SU-DHL-6 (cell line): ENCODE results near the gene PRCC.

Experiments
- H2AFZ ChIP-seq: fragments of 200-600 bp; sonication (generic); 2 replicates; pipeline ENCODE4 v1.6.1; 2014; ENCODE audit warnings: low read depth, mild to moderate bottlenecking, moderate library complexity, mixed read lengths, antibody characterized with exemption, low read length; ENCODE audit not compliant: severe bottlenecking
- H3F3A ChIP-seq: fragments of 200-600 bp; shearing (Covaris generic); 2 replicates; pipeline ENCODE4 v1.6.0; 2016; ENCODE audit warnings: antibody characterized with exemption, mild to moderate bottlenecking; ENCODE audit not compliant: insufficient read depth
- H3K27ac ChIP-seq: fragments of 200-600 bp; sonication (generic); 2 replicates; pipeline ENCODE4 v1.5.1; 2016; ENCODE audit warnings: low read depth, mild to moderate bottlenecking, low read length, moderate library complexity, mixed read lengths
- H3K27me3 ChIP-seq: fragments of 200-600 bp; sonication (generic), shearing (Covaris generic); 2 replicates; pipeline ENCODE4 v1.6.0; 2014; ENCODE audit warnings: mild to moderate bottlenecking, low read length
- H3K36me3 ChIP-seq: fragments of 200-600 bp; sonication (generic); 2 replicates; pipeline ENCODE4 v1.6.1; 2014; ENCODE audit warnings: mild to moderate bottlenecking, low read length, mixed read lengths
- H3K4me2 ChIP-seq: fragments of 300-600, 200-600 bp; shearing (Covaris generic), sonication (generic); 2 replicates; pipeline ENCODE4 v1.6.0; 2014; ENCODE audit warnings: low read length, low read depth, mild to moderate bottlenecking; ENCODE audit not compliant: poor library complexity, severe bottlenecking
- H3K4me3 ChIP-seq: fragments of 200-600 bp; sonication (generic); 2 replicates; pipeline ENCODE4 v1.5.1; 2014; ENCODE audit warnings: antibody characterized with exemption, low read length, mild to moderate bottlenecking, mixed read lengths; ENCODE audit not compliant: insufficient read depth, poor library complexity, severe bottlenecking
- H3K79me2 ChIP-seq: fragments of 200-600 bp; sonication (generic); 2 replicates; pipeline ENCODE4 v1.6.1; 2014; ENCODE audit warnings: mild to moderate bottlenecking, low read length, moderate library complexity; ENCODE audit not compliant: insufficient read depth
- H3K9ac ChIP-seq: fragments of 200-600 bp; sonication (generic); 2 replicates; pipeline ENCODE4 v1.7.0; 2014; ENCODE audit warnings: mild to moderate bottlenecking, low read length
- H3K9me2 ChIP-seq: fragments of 200-600 bp; sonication (generic); replicated peaks from 2 replicates; pipeline ENCODE4 v1.6.1; 2014; ENCODE audit warnings: low read length; ENCODE audit not compliant: insufficient read depth
- H3K9me3 ChIP-seq: fragments of 200-600 bp; sonication (generic); 2 replicates; pipeline ENCODE4 v1.6.1; 2014; ENCODE audit warnings: low read length, mixed read lengths; ENCODE audit not compliant: insufficient read depth
- H4K20me1 ChIP-seq: fragments of 200-600 bp; sonication (generic); 2 replicates; pipeline ENCODE4 v1.6.1; 2014; ENCODE audit warnings: low read depth, mild to moderate bottlenecking, antibody characterized with exemption, low read length, moderate library complexity, mixed read lengths
- EZH2phosphoT487 ChIP-seq: fragments of 200-600 bp; sonication (generic), shearing (Covaris generic); conservative IDR thresholded peaks from 2 replicates; pipeline ENCODE4 v1.6.1; 2018; ENCODE audit warnings: mild to moderate bottlenecking, antibody characterized with exemption, low read length, moderate library complexity, mixed read lengths
- TF ChIP-seq, protein P1 (sequence below): fragments of 200-600 bp; sonication (generic); IDR thresholded peaks from one replicate; pipeline ENCODE4 v1.5.1; 2017; ENCODE audit warnings: antibody characterized with exemption, mild to moderate bottlenecking, low read length, moderate library complexity; ENCODE audit not compliant: insufficient read depth, poor library complexity, severe bottlenecking

The PRCC gene

DNA sequence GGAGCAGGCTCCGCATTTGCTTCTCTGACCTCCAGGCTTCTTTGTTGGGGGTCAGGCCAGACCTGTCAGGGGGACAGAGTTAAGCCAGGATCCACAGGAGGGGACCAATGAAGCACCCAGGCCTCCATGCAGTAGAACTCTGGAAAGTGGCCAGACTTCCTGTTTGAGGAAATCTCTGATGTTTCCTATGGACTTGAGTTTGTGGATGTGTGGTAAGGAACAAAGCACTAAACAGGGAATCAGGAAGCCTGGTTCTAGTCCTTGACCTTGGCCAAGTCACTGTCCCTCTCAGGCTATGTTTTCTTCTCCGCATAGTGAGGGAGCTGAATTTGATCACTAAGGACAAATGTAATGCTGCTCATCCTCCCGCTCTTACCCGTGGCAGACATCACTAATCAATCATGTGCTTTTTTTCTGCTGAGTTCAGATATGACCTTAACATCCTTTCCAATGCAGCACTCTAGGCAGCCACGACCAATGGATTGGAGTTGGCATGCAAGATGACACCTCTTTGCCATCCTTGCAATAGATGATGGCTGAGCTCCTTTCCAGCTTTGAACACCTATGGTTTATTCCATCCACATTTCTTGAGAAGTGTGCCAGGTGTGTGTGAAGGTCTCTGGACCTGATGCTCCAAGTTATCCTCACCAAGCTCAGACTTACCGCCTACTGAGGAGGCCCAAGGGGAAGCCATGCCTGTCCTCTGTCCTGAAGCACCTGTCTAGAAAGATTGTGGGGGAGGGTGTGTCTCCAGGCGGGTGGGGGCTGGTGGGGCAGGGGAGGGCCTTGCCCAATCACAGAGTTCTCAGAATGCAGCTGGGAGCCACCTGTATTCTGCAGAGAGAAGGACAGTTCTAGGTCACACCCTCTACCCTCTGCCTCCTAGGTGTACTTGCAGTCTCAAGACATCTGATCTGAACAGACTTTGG is 39.4 kb downstream of the PRCC start:
- TF ChIP-seq, protein P1, sequence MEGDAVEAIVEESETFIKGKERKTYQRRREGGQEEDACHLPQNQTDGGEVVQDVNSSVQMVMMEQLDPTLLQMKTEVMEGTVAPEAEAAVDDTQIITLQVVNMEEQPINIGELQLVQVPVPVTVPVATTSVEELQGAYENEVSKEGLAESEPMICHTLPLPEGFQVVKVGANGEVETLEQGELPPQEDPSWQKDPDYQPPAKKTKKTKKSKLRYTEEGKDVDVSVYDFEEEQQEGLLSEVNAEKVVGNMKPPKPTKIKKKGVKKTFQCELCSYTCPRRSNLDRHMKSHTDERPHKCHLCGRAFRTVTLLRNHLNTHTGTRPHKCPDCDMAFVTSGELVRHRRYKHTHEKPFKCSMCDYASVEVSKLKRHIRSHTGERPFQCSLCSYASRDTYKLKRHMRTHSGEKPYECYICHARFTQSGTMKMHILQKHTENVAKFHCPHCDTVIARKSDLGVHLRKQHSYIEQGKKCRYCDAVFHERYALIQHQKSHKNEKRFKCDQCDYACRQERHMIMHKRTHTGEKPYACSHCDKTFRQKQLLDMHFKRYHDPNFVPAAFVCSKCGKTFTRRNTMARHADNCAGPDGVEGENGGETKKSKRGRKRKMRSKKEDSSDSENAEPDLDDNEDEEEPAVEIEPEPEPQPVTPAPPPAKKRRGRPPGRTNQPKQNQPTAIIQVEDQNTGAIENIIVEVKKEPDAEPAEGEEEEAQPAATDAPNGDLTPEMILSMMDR: no peak
- no peak for TF ChIP-seq EZH2phosphoT487
- Histone ChIP-seq H3K9me2 (no peaks in the 10 kb centered on the region), H2AFZ (no peak overlapping the region), H3K4me3 (no peak overlapping the region), H3K9ac (no peak overlapping the region), H3K4me2 (no peak overlapping the region), H3K79me2 (no peaks in the 10 kb centered on the region), H3F3A (no peaks in the 10 kb centered on the region), H3K27ac (no peak overlapping the region), H4K20me1 (no peaks in the 10 kb centered on the region), H3K36me3 (no peaks in the 10 kb centered on the region), H3K27me3 (no peaks in the 10 kb centered on the region), H3K9me3 (no peaks in the 10 kb centered on the region)

DNA sequence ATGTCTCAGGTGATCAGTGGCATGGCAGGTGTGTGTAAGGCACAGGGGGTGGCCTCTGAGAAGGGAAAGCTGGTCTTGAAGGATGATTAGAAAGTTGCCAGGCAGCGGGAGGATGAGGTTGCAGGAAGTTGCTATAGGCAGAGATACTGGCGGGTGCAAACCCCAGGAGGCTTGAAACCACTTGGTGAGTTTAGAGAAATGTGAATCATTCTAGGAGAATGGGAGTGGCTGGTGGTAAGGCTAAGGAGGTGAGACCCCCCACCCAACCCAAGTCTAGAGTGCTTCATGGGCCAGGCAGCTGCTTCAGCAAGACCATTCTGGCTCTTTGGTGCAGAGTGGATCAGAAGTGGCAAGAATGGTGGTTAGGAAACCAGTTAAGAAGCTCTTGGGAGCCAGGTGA is 40.3 kb downstream of the PRCC start:
- Histone ChIP-seq H3K9me2 (no peaks in the 10 kb centered on the region), H2AFZ (no peak overlapping the region), H3K9ac (no peak overlapping the region), H3K4me3 (no peak overlapping the region), H3K27me3 (no peaks in the 10 kb centered on the region), H4K20me1 (no peaks in the 10 kb centered on the region), H3K9me3 (no peaks in the 10 kb centered on the region), H3K79me2 (no peaks in the 10 kb centered on the region), H3K27ac (no peak overlapping the region), H3K4me2 (no peak overlapping the region), H3F3A (no peaks in the 10 kb centered on the region), H3K36me3 (no peaks in the 10 kb centered on the region)
- TF ChIP-seq EZH2phosphoT487: no peak
- TF ChIP-seq, protein P1: no peak

DNA sequence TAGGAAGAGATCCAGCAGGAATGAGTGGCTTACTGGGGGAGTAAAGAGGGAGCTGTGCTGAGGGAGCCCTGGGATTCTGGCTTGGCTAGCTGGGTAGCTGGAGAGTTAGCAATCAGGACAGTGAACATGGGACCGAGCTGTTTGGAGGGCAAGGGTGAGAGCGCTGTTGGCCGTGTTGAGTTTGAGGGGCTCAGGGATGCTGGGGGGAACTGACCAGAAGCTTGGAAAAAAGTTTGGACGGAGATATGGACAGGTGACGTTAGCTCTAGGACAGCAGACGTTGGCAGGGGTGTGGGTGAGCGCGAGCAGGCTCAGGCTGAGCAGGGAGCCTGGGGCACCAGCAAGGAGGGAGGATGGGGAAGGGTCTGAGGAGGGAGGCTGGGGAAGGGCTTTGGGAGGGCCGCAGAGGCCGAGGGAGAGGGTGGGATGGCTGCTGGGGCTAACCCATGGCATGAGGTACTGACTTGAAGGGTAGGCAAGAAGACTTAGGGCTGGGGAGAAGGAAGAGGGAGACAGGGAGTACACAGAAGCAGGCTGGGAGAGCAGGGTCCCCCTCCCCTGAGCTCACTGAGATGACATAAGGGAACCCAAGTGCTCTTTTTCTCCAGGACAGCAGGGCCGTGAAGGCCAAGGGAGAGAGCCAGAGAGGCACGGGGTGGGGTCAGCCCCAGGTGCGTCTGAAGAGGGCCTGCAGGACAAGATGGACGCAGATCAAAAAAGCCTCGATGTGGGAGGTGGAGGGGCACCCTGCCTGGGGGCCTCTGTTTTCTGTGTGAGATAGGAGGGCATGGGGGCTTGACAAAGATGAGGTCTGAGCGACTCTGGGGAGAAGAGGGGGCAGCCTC is 41.1 kb downstream of the PRCC start:
- H3K9me2 ChIP-seq: no peaks in the 10 kb centered on the region
- TF ChIP-seq, protein P1: no peak
- H3K9me3 ChIP-seq: no peaks in the 10 kb centered on the region
- no peaks in the 10 kb centered on the region for H3K36me3 ChIP-seq
- no peak overlapping the region for H2AFZ ChIP-seq
- no peaks in the 10 kb centered on the region for H4K20me1 ChIP-seq
- no peaks in the 10 kb centered on the region for H3K27me3 ChIP-seq
- no peak overlapping the region for H3K4me3 ChIP-seq
- no peak overlapping the region for H3K27ac ChIP-seq
- H3K79me2 ChIP-seq: no peaks in the 10 kb centered on the region
- no peak overlapping the region for H3K4me2 ChIP-seq
- no peaks in the 10 kb centered on the region for H3F3A ChIP-seq
- no peak overlapping the region for H3K9ac ChIP-seq
